GM19238 (cell line): ENCODE measurements around the gene PODXL2.
"Not testable (repeated sequence)": the region's sequence is repeated elsewhere in the genome, so short reads cannot be mapped to it uniquely, and the experiment has no call there.

Experiments used
- DNase-seq: peaks from one replicate; pipeline ENCODE4 v3.0.0; 2011; ENCODE audit warnings: low spot score; ENCODE audit not compliant: insufficient read length

PODXL2 gene

GRCh38 chr3:127674101-127674721 lies 45.2 kb downstream of the PODXL2 start:
- DNase-seq: no peak

GRCh38 chr3:127674790-127675189 lies 45.8 kb downstream of the PODXL2 start:
- no peak for DNase-seq

GRCh38 chr3:127675651-127676391 lies 46.8 kb downstream of the PODXL2 start:
- no peak for DNase-seq

- DNase-seq: no peak
These were observed 47.5 kb downstream of the PODXL2 start for GRCh38 chr3:127676456-127676855.

GRCh38 chr3:127676921-127677351 lies 48.0 kb downstream of the PODXL2 start:
- DNase-seq: no peak

GRCh38 chr3:127677541-127678314 lies 48.7 kb downstream of the PODXL2 start:
- no peak for DNase-seq

- no peak for DNase-seq
These were observed 49.3 kb downstream of the PODXL2 start for GRCh38 chr3:127678315-127678599.

GRCh38 chr3:127678611-127679533 lies 49.9 kb downstream of the PODXL2 start:
- DNase-seq: no peak

GRCh38 chr3:127679534-127680145 lies 50.7 kb downstream of the PODXL2 start:
- no peak for DNase-seq

GRCh38 chr3:127680146-127680661 lies 51.2 kb downstream of the PODXL2 start:
- DNase-seq: no peak

- no peak for DNase-seq
These were observed 51.8 kb downstream of the PODXL2 start for GRCh38 chr3:127680798-127681221.

- DNase-seq: not testable (repeated sequence)
These were observed 53.2 kb downstream of the PODXL2 start for GRCh38 chr3:127682175-127682554.

- no peak for DNase-seq
These were observed 53.6 kb downstream of the PODXL2 start for GRCh38 chr3:127682561-127682960.

- no peak for DNase-seq
These were observed 56.1 kb downstream of the PODXL2 start for GRCh38 chr3:127684871-127685707.

- DNase-seq: no peak
These were observed 56.9 kb downstream of the PODXL2 start for GRCh38 chr3:127685708-127686511.

- no peak for DNase-seq
These were observed 57.5 kb downstream of the PODXL2 start for GRCh38 chr3:127686512-127686894.

GRCh38 chr3:127687228-127687737 lies 58.3 kb downstream of the PODXL2 start:
- no peak for DNase-seq

- no peak for DNase-seq
These were observed 59.0 kb downstream of the PODXL2 start for GRCh38 chr3:127688022-127688415.
